PC-9 (cell line): Measurements from ENCODE around the gene FUT1. TPM values are rescaled to one million over a fixed set of nuclear protein-coding genes. Genes with fewer than 3 reads are reported as not detected.

Source experiments
- BruUV-seq: library from RNA; stranded (reverse); fragments of 400-500 nt; replicated peaks from 2 replicates; lab custom pipeline; 2021; lab: Mats Ljungman, UMichigan
- CTCF ChIA-PET: fragments of 300-600 bp; sonication (Branson Sonifier 250); formaldehyde crosslinking; loops from one replicate; lab custom pipeline; 2022; ENCODE audit warnings: antibody characterized with exemption; lab: Charles Lee
- POLR2A ChIA-PET: fragments of 300-600 bp; sonication (Branson Sonifier 250); formaldehyde crosslinking; loops from one replicate; lab custom pipeline; 2022; ENCODE audit warnings: antibody characterized with exemption; ENCODE audit not compliant: unreplicated experiment; lab: Charles Lee
- DNase-seq, 2 experiments: peaks; one replicate each; pipeline versions ENCODE4 v3.0.0 to v3.0.0-alpha.2; 2015 to 2022; ENCODE audit warnings: mixed read lengths in 1 of 2
- H2AFZ ChIP-seq: fragments of 200-600 bp; sonication (generic); 2 replicates; pipeline ENCODE4 v1.8.1; 2017; ENCODE audit warnings: antibody characterized with exemption
- H3F3A ChIP-seq: fragments of 200-600 bp; sonication (generic); 2 replicates; pipeline ENCODE4 v1.8.1; 2017; ENCODE audit warnings: antibody characterized with exemption, mild to moderate bottlenecking, low read depth; ENCODE audit not compliant: insufficient read depth
- H3K27ac ChIP-seq: fragments of 200-600 bp; sonication (generic); 2 replicates; pipeline ENCODE4 v1.6.1; 2016; ENCODE audit warnings: mixed run types
- H3K27me3 ChIP-seq: fragments of 200-600 bp; sonication (generic); 2 replicates; pipeline ENCODE4 v1.6.1; 2016; ENCODE audit warnings: low read depth, mixed run types; ENCODE audit not compliant: insufficient read depth
- H3K36me3 ChIP-seq: fragments of 200-600 bp; sonication (generic); 2 replicates; pipeline ENCODE4 v1.6.1; 2016; ENCODE audit warnings: low read depth, mixed run types
- H3K4me1 ChIP-seq: fragments of 200-600 bp; sonication (generic); replicated peaks from 2 replicates; pipeline ENCODE4 v1.6.1; 2016; ENCODE audit warnings: mixed run types; ENCODE audit not compliant: insufficient read depth
- H3K4me2 ChIP-seq: fragments of 200-600 bp; sonication (generic); 2 replicates; pipeline ENCODE4 v1.6.1; 2017; ENCODE audit warnings: mixed run types
- H3K4me3 ChIP-seq: fragments of 200-600 bp; sonication (generic); 2 replicates; pipeline ENCODE4 v1.6.1; 2016; ENCODE audit warnings: mixed run types
- H3K79me2 ChIP-seq: fragments of 200-600 bp; sonication (generic); 2 replicates; pipeline ENCODE4 v1.6.1; 2017; ENCODE audit warnings: low read depth, mixed run types
- H3K9me2 ChIP-seq: fragments of 200-600 bp; sonication (generic); 2 replicates; pipeline ENCODE4 v1.8.1; 2017; ENCODE audit warnings: mild to moderate bottlenecking; ENCODE audit not compliant: insufficient read depth
- H3K9me3 ChIP-seq: fragments of 200-600 bp; sonication (generic); 2 replicates; pipeline ENCODE4 v1.8.1; 2016; ENCODE audit warnings: low read depth; ENCODE audit not compliant: insufficient read depth
- H4K20me1 ChIP-seq: fragments of 200-600 bp; sonication (generic); 2 replicates; pipeline ENCODE4 v1.8.1; 2017; ENCODE audit not compliant: insufficient read depth
- CTCF ChIP-seq: fragments of 200-600 bp; sonication (generic); conservative IDR thresholded peaks from 2 replicates; pipeline ENCODE4 v1.6.1; 2017; ENCODE audit warnings: mixed run types, antibody characterized with exemption, mild to moderate bottlenecking, moderate library complexity
- EZH2 ChIP-seq: fragments of 200-600 bp; sonication (generic); IDR thresholded peaks from 2 replicates; pipeline ENCODE4 v1.8.0; 2017; ENCODE audit warnings: antibody characterized with exemption, low read depth
- intact Hi-C: fragments of 100-400 bp; cut with micrococcal nuclease; formaldehyde crosslinking; loops from one replicate; pipeline ENCODE4 v1.10.0; 2022; ENCODE audit not compliant: unreplicated experiment
- total RNA-seq: library from RNA; stranded (reverse); gene quantifications from 2 replicates; pipeline ENCODE4 v1.2.3, GENCODE V29; 2021

Gene FUT1
- total RNA-seq, 1 experiment from 2014 or later: 7.9 TPM

- Histone ChIP-seq H2AFZ (no peak overlapping the region), H3K27me3 (no peaks in the 10 kb centered on the region), H3K79me2 (no peaks in the 10 kb centered on the region), H3K9me2 (no peaks in the 10 kb centered on the region), H3F3A (peaks cover 13% of the 10 kb centered on the region), H3K4me2 (peak overlapping the region; percentile 26), H3K4me3 (no peak overlapping the region), H3K36me3 (no peaks in the 10 kb centered on the region), H3K9me3 (no peaks in the 10 kb centered on the region), H3K27ac (no peak overlapping the region), H4K20me1 (no peaks in the 10 kb centered on the region), H3K4me1 (no peaks in the 10 kb centered on the region)
- intact Hi-C loops: no loop called here
- TF ChIP-seq CTCF: no peak
- no peak for TF ChIP-seq EZH2
- TSS peak; percentile 41 for BruUV-seq
- POLR2A ChIA-PET: interaction anchor here (0.5 to 1.1 kb wide), 8 partner anchors 9 to 268 kb away, joined by 3 to 11 read pairs (median 3); no protein-coding TSS in a partner anchor
- DNase-seq: peak; percentile 37 to 51
- CTCF ChIA-PET: interaction anchor here (0.5 kb wide), 1 partner anchor 11 kb away, joined by 5 read pairs; no protein-coding TSS in a partner anchor
Measured at GRCh38 chr19:48724796-48725753, 27.4 kb downstream of the FUT1 start.

GRCh38 chr19:48722196-48722708, 30.2 kb downstream of the FUT1 start:
- BruUV-seq: no TSS peak
- ChIA-PET CTCF (interaction anchor here (0.6 kb wide), 1 partner anchor 165 kb away, joined by 3 read pairs; no protein-coding TSS in a partner anchor), POLR2A (no interaction called here)
- H3K9me2 ChIP-seq: no peaks in the 10 kb centered on the region
- no peak overlapping the region for H3K4me2 ChIP-seq
- H2AFZ ChIP-seq: no peak overlapping the region
- H3K4me3 ChIP-seq: no peak overlapping the region
- intact Hi-C loops: no loop called here
- no peaks in the 10 kb centered on the region for H3K9me3 ChIP-seq
- DNase-seq: no peak
- H3K27me3 ChIP-seq: no peaks in the 10 kb centered on the region
- H3K27ac ChIP-seq: no peak overlapping the region
- no peak for TF ChIP-seq CTCF
- no peaks in the 10 kb centered on the region for H3K4me1 ChIP-seq
- H3K79me2 ChIP-seq: no peaks in the 10 kb centered on the region
- no peaks in the 10 kb centered on the region for H3K36me3 ChIP-seq
- H4K20me1 ChIP-seq: no peaks in the 10 kb centered on the region
- H3F3A ChIP-seq: peaks cover 13% of the 10 kb centered on the region

- peak overlapping the region; percentile 69 for H3K4me3 ChIP-seq
- no peak overlapping the region for H3K27ac ChIP-seq
- H3K27me3 ChIP-seq: no peaks in the 10 kb centered on the region
- H3K79me2 ChIP-seq: no peaks in the 10 kb centered on the region
- no TSS peak for BruUV-seq
- no peaks in the 10 kb centered on the region for H4K20me1 ChIP-seq
- ChIA-PET POLR2A (interaction anchor here (0.6 to 0.8 kb wide), 5 partner anchors 18 to 1283 kb away, joined by 3 read pairs; no protein-coding TSS in a partner anchor), CTCF (no interaction called here)
- peaks cover 8% of the 10 kb centered on the region for H3F3A ChIP-seq
- TF ChIP-seq EZH2 (no peak), CTCF (no peak)
- H3K9me2 ChIP-seq: no peaks in the 10 kb centered on the region
- 0 out of 2 replicates have a peak, but pooled peaks cover 1% of the 10 kb centered on the region for H3K4me1 ChIP-seq
- H2AFZ ChIP-seq: peak overlapping the region; percentile 79
- intact Hi-C loops: no loop called here
- H3K36me3 ChIP-seq: no peaks in the 10 kb centered on the region
- peak overlapping the region; percentile 68 for H3K4me2 ChIP-seq
- H3K9me3 ChIP-seq: no peaks in the 10 kb centered on the region
- peak; percentile 96 to 98 for DNase-seq
Measured at GRCh38 chr19:48720613-48721296, 31.7 kb downstream of the FUT1 start.
